NOMO-1 treated with dmso at 0.1 percent for 144 hours (cell line): Measurements from ENCODE around the gene ZBTB20.

ENCODE experiments used
- DNase-seq: peaks from one replicate; lab custom pipeline; 2025; ENCODE audit not compliant: unreplicated experiment; lab: John Stamatoyannopoulos, UW

The ZBTB20 gene

GRCh38 chr3:114790752-114791151, 356.3 kb downstream of the ZBTB20 start:
- no peak for DNase-seq

DNA sequence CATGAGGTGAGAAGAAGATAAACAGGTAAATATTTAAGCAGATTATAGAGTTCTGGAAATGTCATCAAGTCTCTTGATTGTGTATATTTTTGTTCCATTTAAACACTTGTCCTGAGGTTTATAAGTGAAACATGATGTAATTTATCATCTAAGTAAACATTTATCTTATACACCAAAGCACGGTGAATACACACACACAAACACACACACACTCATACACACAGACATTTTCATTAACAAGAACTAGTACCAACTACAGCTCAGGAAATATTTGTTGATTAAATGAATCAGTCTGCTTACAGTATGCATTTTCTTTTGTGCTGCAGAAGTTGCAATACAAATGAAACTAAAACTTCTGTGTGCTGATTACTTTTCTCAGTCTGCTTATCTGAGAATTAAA, 357.3 kb downstream of the ZBTB20 start:
- no peak for DNase-seq

DNA sequence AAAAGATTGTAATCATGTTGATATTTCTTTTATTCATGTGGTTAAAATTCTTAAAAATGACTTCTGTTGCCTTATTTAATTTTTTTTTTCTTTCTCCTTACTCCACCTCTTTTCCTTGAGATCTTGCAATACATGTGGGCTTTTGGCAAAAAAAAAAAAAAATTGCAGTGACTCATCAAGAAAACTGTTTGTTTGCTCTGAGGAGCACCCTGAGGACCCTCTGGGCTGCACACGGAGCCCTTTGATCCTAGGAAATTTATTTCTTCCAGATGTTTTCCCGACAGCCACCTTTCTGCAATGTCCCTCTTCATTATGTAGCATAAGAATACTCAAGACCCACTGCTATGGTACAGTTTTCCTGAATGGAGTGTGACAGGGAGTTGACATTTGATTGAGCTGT, 371.7 kb downstream of the ZBTB20 start:
- DNase-seq: no peak

- DNase-seq: no peak
Observed at GRCh38 chr3:114770874-114771273, 376.2 kb downstream of the ZBTB20 start.

DNA sequence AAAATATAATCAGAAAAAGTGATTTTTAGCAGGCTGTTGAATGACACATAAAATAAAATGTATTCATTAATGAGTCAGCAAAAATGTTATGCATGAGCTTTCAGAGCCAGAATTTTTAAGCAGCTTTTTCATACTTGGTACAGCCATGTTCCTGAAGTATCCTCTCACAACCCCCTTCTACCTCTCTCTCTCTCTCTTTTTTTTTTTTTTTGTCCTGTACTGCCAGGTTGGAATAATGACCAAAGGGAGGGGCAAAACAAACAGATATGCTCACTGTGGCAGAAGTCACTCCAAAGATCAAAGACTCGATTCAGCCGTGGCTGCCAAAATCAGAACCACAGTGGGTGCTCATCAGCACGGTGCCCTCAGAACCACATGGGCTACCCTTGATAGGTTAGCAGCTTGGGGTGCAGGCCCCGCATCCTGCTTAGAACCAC, 383.0 kb downstream of the ZBTB20 start:
- DNase-seq: no peak

DNA sequence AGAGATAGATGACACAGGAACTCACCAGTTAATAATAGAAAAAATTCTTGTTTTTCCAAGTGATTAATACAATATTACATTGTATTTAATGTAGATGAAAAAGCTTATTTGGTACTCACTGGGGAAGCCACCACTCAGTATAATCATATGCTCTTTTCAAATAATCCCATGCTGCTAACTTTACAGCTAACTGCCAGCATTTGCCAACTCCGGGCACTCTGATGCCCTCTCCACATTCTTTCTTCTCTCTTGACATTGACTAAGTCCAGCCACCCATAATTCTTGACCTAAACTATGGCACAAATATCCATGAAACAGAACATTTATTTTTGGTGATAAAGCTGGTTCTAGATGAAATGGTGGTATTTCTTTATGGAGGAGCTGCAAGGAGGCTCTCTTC, 384.9 kb downstream of the ZBTB20 start:
- DNase-seq: no peak

DNA sequence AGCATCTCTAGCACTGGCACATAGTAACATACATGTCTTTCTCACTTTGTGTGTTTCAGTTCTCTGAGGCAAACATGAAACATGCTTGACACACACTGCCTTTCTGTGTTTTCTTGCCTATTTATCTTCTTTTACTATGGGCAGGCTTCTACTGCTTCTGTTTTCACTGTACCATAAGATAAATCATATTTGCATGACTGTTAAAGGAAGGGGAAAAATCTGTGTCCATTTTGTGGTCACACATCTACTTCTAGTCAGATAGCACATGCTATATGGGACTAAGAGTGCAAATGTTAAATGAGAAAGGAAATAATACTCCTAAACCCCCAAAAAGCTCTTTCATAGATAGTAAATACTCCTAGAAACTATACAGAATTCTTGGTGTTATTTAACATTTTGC, 386.4 kb downstream of the ZBTB20 start:
- no peak for DNase-seq

DNA sequence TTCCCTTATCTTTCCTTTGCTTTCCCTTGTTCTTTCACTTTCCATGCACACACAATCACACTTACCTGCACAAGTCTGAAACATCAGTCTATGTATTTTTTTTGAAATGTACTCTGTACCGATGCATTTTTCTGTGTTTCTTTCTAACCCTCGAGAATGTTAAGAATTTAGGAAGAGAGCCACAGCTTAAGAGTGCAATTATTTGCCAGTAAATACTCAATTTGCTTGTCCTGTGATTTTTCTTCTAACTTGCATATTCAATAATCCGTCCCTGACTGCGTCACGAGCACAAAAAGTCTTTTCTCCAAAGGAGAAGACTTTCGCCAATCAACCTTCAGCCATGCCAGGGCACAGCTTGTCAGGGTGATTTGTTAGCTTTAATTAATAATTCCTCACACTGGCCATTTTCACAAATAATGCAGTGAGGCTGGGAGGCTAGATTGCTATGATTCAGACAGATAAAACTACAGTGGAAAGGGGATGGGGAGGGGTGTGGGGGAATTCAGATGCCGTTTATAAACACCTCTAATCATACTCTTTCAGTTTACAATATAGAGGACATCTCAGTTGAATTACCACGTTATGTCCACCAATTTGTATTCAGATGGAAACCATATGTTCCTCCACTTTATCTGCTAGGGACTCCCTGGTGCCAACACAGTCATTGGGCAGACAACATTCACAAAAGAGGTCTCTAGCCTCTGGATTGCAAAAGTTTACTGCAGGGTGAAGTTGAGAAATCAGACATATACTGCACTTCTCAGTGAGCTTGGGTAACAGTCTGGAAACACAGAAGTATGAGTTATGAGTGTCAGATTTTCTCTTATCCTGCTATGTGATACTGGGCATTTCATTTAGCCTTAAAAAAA, 388.0 kb downstream of the ZBTB20 start:
- DNase-seq: no peak

- no peak for DNase-seq
Observed at GRCh38 chr3:114756506-114757279, 390.4 kb downstream of the ZBTB20 start.

GRCh38 chr3:114746502-114746901, 400.6 kb downstream of the ZBTB20 start:
- DNase-seq: no peak

GRCh38 chr3:114745322-114746240, 401.5 kb downstream of the ZBTB20 start:
- DNase-seq: no peak

GRCh38 chr3:114743746-114744485, 403.2 kb downstream of the ZBTB20 start:
- DNase-seq: no peak

- DNase-seq: no peak
Observed at GRCh38 chr3:114741066-114741465, 406.0 kb downstream of the ZBTB20 start.

GRCh38 chr3:114739627-114740026, 407.5 kb downstream of the ZBTB20 start:
- DNase-seq: no peak

DNA sequence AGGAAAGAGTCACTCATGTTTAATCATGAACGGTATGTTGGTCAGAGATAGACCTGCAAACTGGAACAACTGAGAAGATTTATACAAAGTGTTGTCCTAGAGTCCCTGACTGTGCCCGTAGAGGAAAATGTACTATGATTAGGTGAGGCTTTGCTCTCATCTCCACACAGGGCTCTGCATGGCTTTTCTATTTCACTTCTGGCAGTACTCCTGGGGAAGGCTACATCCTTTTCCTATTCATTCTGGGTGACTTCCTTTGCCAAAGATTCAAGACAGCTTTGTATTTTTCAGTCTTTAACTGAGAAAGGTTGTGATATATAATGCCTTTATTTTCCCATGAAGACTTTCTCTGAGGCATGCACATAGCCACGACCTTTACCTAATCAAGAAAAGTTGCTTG, 414.7 kb downstream of the ZBTB20 start:
- no peak for DNase-seq

- no peak for DNase-seq
Observed at GRCh38 chr3:114730397-114730796, 416.7 kb downstream of the ZBTB20 start.

DNA sequence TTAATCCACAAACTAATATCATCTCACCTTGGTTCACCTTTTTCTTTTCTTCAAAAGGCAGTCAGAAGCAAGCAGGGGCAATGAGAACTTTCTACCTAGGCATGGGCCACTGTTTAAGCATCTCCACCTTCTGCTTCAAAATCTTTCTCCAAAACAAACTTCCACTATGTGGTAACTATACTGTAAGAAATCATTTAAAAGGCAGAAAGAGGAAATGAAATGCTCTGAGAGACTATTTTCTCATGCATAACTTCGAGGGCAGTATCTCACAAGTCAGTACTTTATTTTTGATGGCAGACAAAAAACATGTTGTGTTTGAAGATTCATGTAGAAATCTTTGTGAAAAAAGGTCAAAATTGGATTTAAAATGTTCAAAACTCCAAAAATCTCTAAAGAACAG, 419.7 kb downstream of the ZBTB20 start:
- no peak for DNase-seq

DNA sequence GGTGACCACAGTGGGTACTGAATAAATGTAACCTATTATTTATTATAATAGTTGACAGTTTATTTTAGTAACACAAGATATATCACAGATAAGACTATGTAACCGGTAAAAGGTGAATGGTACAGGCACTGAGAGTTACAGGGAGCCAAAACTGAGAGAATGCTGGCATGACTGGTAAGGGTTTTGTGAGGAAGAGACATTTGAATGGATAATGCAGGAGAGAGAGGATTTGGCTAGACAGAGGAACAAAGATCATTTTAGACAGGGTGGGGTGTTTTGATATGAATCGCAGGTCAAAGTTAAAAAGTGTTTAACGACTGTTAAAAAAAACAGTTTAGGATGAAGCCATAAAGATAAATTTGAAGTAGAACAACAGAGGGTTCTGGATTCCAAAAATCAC, 421.1 kb downstream of the ZBTB20 start:
- no peak for DNase-seq

- DNase-seq: no peak
Observed at GRCh38 chr3:114722530-114722929, 424.6 kb downstream of the ZBTB20 start.

DNA sequence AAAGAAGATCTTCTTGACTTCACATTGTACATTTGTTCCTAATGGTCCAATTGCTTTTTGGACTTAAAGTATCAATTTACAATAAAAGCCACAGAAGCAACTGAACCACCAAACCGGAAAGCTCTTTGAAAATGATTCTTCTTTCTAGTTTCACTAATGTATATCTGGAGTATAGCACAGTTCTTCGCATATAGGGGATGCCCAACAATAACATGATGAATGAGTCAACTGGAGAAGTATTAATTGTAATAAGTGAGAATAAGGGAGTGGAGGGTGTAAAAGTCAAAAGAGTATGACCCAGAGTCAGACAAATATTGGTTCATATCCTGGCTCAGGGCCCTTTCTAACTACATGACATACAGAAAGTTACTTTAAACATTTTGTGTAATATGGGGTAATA, 425.2 kb downstream of the ZBTB20 start:
- DNase-seq: no peak

- no peak for DNase-seq
Observed at GRCh38 chr3:114721209-114721608, 425.9 kb downstream of the ZBTB20 start.
